IMR-90 (cell line): ENCODE results near the gene SLC22A5. TPM values are rescaled to one million over a fixed set of nuclear protein-coding genes. Genes with fewer than 3 reads are reported as not detected.
A peak's percentile ranks its signal among the peaks of the same experiment; 100 is the strongest.

Source experiments
- ATAC-seq: fragments of 200-7000 bp; cut with Tn5 transposase; 2 replicates; pipeline ENCODE4 v1.9.1; 2020; ENCODE audit warnings: low read depth, mild to moderate bottlenecking, moderate library complexity
- BruUV-seq: library from RNA; stranded (reverse); fragments of 400-500 nt; replicated peaks from 2 replicates; lab custom pipeline; 2021; lab: Mats Ljungman, UMichigan
- CTCF ChIA-PET: fragments of 300-600 bp; formaldehyde crosslinking; extraction: SDS; loops from one replicate; lab custom pipeline; 2021; ENCODE audit warnings: antibody characterized with exemption; lab: Yijun Ruan, JAX
- POLR2A ChIA-PET: fragments of 300-600 bp; sonication (Branson Sonifier 250); formaldehyde crosslinking; loops from one replicate; lab custom pipeline; 2022; ENCODE audit warnings: antibody characterized with exemption; ENCODE audit not compliant: unreplicated experiment; lab: Charles Lee
- DNase-seq: peaks from one replicate; pipeline ENCODE4 v3.0.0; 2013
- H2AFZ ChIP-seq: replicated peaks from 2 replicates; pipeline ENCODE3; 2013; ENCODE audit warnings: low read length, mild to moderate bottlenecking; ENCODE audit not compliant: poor library complexity
- H2AK5ac ChIP-seq: 2 replicates; pipeline ENCODE4 v1.6.1; 2013; ENCODE audit warnings: low read depth, low read length, inconsistent platforms
- H2AK9ac ChIP-seq: replicated peaks from 2 replicates; pipeline ENCODE3; 2013; ENCODE audit warnings: mild to moderate bottlenecking, low read depth, low read length, moderate library complexity; ENCODE audit not compliant: poor library complexity
- H2BK120ac ChIP-seq: 2 replicates; pipeline ENCODE4 v1.6.1; 2013; ENCODE audit warnings: low read depth, low read length, inconsistent platforms
- H2BK15ac ChIP-seq: 3 replicates; pipeline ENCODE4 v1.6.1; 2013; ENCODE audit warnings: low read depth, low read length, inconsistent platforms
- H2BK20ac ChIP-seq: 2 replicates; pipeline ENCODE4 v1.6.1; 2013; ENCODE audit warnings: low read depth, mild to moderate bottlenecking, inconsistent platforms, low read length, moderate library complexity
- H2BK5ac ChIP-seq: 2 replicates; pipeline ENCODE4 v1.6.1; 2013; ENCODE audit warnings: mild to moderate bottlenecking, low read depth, low read length, inconsistent platforms; ENCODE audit not compliant: poor library complexity, severe bottlenecking
- H3K14ac ChIP-seq: replicated peaks from 2 replicates; pipeline ENCODE4 v1.6.1; 2013; ENCODE audit warnings: low read depth, low read length, inconsistent platforms
- H3K18ac ChIP-seq: 2 replicates; pipeline ENCODE4 v1.6.1; 2013; ENCODE audit warnings: low read depth, low read length, control low read depth
- H3K23ac ChIP-seq: 2 replicates; pipeline ENCODE4 v1.6.1; 2013; ENCODE audit warnings: low read depth, low read length, inconsistent platforms
- H3K27ac ChIP-seq: 2 replicates; pipeline ENCODE4 v1.5.1; 2013; ENCODE audit warnings: mild to moderate bottlenecking, control low read depth, low read length; ENCODE audit not compliant: insufficient read depth
- H3K27me3 ChIP-seq: 2 replicates; pipeline ENCODE4 v1.6.1; 2013; ENCODE audit warnings: low read length; ENCODE audit not compliant: control insufficient read depth, insufficient read depth
- H3K36me3 ChIP-seq: 2 replicates; pipeline ENCODE4 v1.6.1; 2013; ENCODE audit warnings: low read length, mixed read lengths; ENCODE audit not compliant: control insufficient read depth, insufficient read depth
- H3K4ac ChIP-seq: 2 replicates; pipeline ENCODE4 v1.6.1; 2013; ENCODE audit warnings: low read depth, low read length, inconsistent platforms
- H3K4me1 ChIP-seq: 2 replicates; pipeline ENCODE4 v1.6.1; 2013; ENCODE audit warnings: low read length, mixed read lengths; ENCODE audit not compliant: control insufficient read depth, insufficient read depth
- H3K4me2 ChIP-seq: 2 replicates; pipeline ENCODE4 v1.6.1; 2013; ENCODE audit warnings: low read depth, mild to moderate bottlenecking, control low read depth, low read length, moderate library complexity
- H3K4me3 ChIP-seq: 2 replicates; pipeline ENCODE4 v1.5.1; 2013; ENCODE audit warnings: low read depth, mild to moderate bottlenecking, control low read depth, low read length, moderate library complexity; ENCODE audit not compliant: insufficient read depth
- H3K56ac ChIP-seq: 2 replicates; pipeline ENCODE4 v1.6.1; 2013; ENCODE audit warnings: low read length, inconsistent platforms; ENCODE audit not compliant: insufficient read depth; ENCODE audit errors: extremely low read depth
- H3K79me1 ChIP-seq, 2 experiments: 2 replicates each; pipeline ENCODE4 v1.6.1; 2013; ENCODE audit warnings: low read length in 2 of 2, inconsistent platforms in 1 of 2, low read depth in 1 of 2
- H3K9ac ChIP-seq: 2 replicates; pipeline ENCODE4 v1.6.1; 2013; ENCODE audit warnings: low read depth, low read length, control low read depth
- H3K9me1 ChIP-seq: 2 replicates; pipeline ENCODE4 v1.6.1; 2013; ENCODE audit warnings: low read length, inconsistent platforms; ENCODE audit not compliant: insufficient read depth
- H3K9me3 ChIP-seq: 2 replicates; pipeline ENCODE4 v1.6.1; 2013; ENCODE audit warnings: low read length; ENCODE audit not compliant: control insufficient read depth, insufficient read depth
- H4K20me1 ChIP-seq: 2 replicates; pipeline ENCODE4 v1.6.1; 2013; ENCODE audit warnings: low read length, inconsistent platforms; ENCODE audit not compliant: insufficient read depth
- H4K5ac ChIP-seq: 2 replicates; pipeline ENCODE4 v1.6.1; 2013; ENCODE audit warnings: mild to moderate bottlenecking, low read depth, low read length, control low read depth
- H4K8ac ChIP-seq, 2 experiments: 2 replicates each; pipeline ENCODE4 v1.6.1; 2013; ENCODE audit warnings: low read depth in 2 of 2, low read length in 2 of 2, control low read depth in 1 of 2, inconsistent platforms in 1 of 2
- H4K91ac ChIP-seq: 2 replicates; pipeline ENCODE4 v1.6.1; 2013; ENCODE audit warnings: low read depth, low read length, inconsistent platforms; ENCODE audit not compliant: insufficient read depth
- ELK1 ChIP-seq: fragments of 150-350 bp; IDR thresholded peaks from 2 replicates; pipeline ENCODE4 v1.6.1; 2016; ENCODE audit warnings: low read depth, mild to moderate bottlenecking, low read length, moderate library complexity, borderline replicate concordance
- USF2 ChIP-seq: fragments of 150-350 bp; IDR thresholded peaks from 2 replicates; pipeline ENCODE4 v1.6.1; 2017; ENCODE audit warnings: mild to moderate bottlenecking, antibody characterized with exemption, low read length, low read depth
- WGBS, 2 experiments: methylation state at CpG; one replicate each; pipeline versions ENCODE4 v1.1.5 to v1.1.7; 2013; ENCODE audit warnings: missing lambda C conversion rate in 2 of 2; ENCODE audit not compliant: insufficient read length in 1 of 2; ENCODE audit errors: extremely low coverage in 2 of 2; 5-methylcytosine and 5-hydroxymethylcytosine counted together
- dilution Hi-C: fragments of 300-500 bp; cut with HindIII; formaldehyde crosslinking; loops from one replicate; pipeline ENCODE4 v1.14.3; 2018; ENCODE audit warnings: low sequenced_read_pairs; ENCODE audit not compliant: unreplicated experiment
- in situ Hi-C: fragments of 300-500 bp; cut with MboI; formaldehyde crosslinking; loops from 3 replicates; pipeline ENCODE4 v1.14.3; 2019; ENCODE audit warnings: low sequenced_read_pairs, inconsistent platforms, mixed read lengths
- intact Hi-C: fragments of 100-400 bp; cut with micrococcal nuclease; formaldehyde crosslinking; loops from 2 replicates; pipeline ENCODE4 v1.10.0; 2022
- microRNA-seq, 2 experiments: library from miRNA; stranded (forward) in 1 of 2; unstranded in 1 of 2; fragments of 10-50 nt in 1 of 2; fragments of <30 nt in 1 of 2; gene quantifications in 1 of 2; microRNA quantifications in 1 of 2; one replicate each; pipeline versions ENCODE3 to v1.1.0; 2013 to 2020; ENCODE audit not compliant: insufficient read depth in 1 of 2, insufficient read length in 1 of 2, unreplicated experiment in 1 of 2
- polyA plus RNA-seq, 3 experiments: library from polyadenylated mRNA; depleted of rRNA; stranded (reverse); fragments of >200 nt; gene quantifications; 2 replicates each; pipeline ENCODE4 v1.2.3, GENCODE V29; 2012; ENCODE audit warnings: low replicate concordance in 1 of 3
- small RNA-seq, 5 experiments: library from RNA; depleted of rRNA; stranded (forward); fragments of <200 nt; gene quantifications; one replicate each; pipeline ENCODE3, GENCODE V24; 2012
- total RNA-seq: library from RNA; depleted of rRNA; stranded (reverse); fragments of >200 nt; gene quantifications from 2 replicates; pipeline ENCODE4 v1.2.3, GENCODE V29; 2012; rRNA removed

SLC22A5 gene
- total and polyA plus RNA-seq, 2 of the 4 experiments (the other 2 are of a cell fraction): 6.1 to 7.1 TPM

- no peak overlapping the region for H3K23ac ChIP-seq
- H2BK5ac ChIP-seq: no peak overlapping the region
- no peak for ATAC-seq
- 100% methylated on average over 2 of the region's 7 CpGs; no CpG with 5 or more reads in 1 of the 2 experiments for WGBS, 2 experiments
- DNase-seq: no peak
- H3K9me3 ChIP-seq: no peaks in the 10 kb centered on the region
- no peak overlapping the region for H4K8ac ChIP-seq
- dilution Hi-C loops (no loop called here), intact Hi-C loops (no loop called here), in situ Hi-C loops (no loop called here)
- H4K20me1 ChIP-seq: no peaks in the 10 kb centered on the region
- H3K9me1 ChIP-seq: peaks cover 13% of the 10 kb centered on the region
- no peaks in the 10 kb centered on the region for H3K27me3 ChIP-seq
- H3K4me2 ChIP-seq: no peak overlapping the region
- H3K9ac ChIP-seq: no peak overlapping the region
- peaks cover 15 to 32% of the 10 kb centered on the region in 2 experiments; a peak in 3 of 4 replicates for H3K79me1 ChIP-seq
- H3K56ac ChIP-seq: no peak overlapping the region
- H2BK120ac ChIP-seq: no peak overlapping the region
- no peak overlapping the region for H3K4ac ChIP-seq
- no TSS peak for BruUV-seq
- no peak overlapping the region for H4K5ac ChIP-seq
- peak overlapping the region; percentile 80 for H2AK5ac ChIP-seq
- H3K4me3 ChIP-seq: no peak overlapping the region
- H3K27ac ChIP-seq: no peak overlapping the region
- no peaks in the 10 kb centered on the region for H3K36me3 ChIP-seq
- no peak overlapping the region for H3K14ac ChIP-seq
- H4K91ac ChIP-seq: no peak overlapping the region
- H3K4me1 ChIP-seq: peaks cover 8% of the 10 kb centered on the region
- no peak overlapping the region for H2BK20ac ChIP-seq
- H2AK9ac ChIP-seq: no peak overlapping the region
- peak overlapping the region; percentile 25 for H2AFZ ChIP-seq
- CTCF ChIA-PET: no interaction called here
- no peak for TF ChIP-seq ELK1
- TF ChIP-seq USF2: no peak
- POLR2A ChIA-PET: no interaction called here
- no peak overlapping the region for H3K18ac ChIP-seq
- H2BK15ac ChIP-seq: no peak overlapping the region
Measured at GRCh38 chr5:132444061-132444460, 74.6 kb downstream of the SLC22A5 start.

Small RNA genes within 50 kb of the gene (microRNA-seq; reads per million reads assigned to microRNA genes)
- gene MIR3936: 0 reads per million in 2 experiments

Small RNA genes within 50 kb of the gene (small RNA-seq; reads per million reads assigned to genes)
- 0 to 1.1 (median 0) reads per million in 5 experiments for gene MIR3936

Other genes starting within 250 kb of the SLC22A5 start
- 190 and 225 TPM in 2 replicates for gene P4HA2, start 141.9 kb upstream of the SLC22A5 start, total RNA-seq
- gene P4HA2, start 141.9 kb upstream of the SLC22A5 start, polyA plus RNA-seq (2012; rRNA removed): 184 and 186 TPM in 2 replicates
- gene PDLIM4, start 112.0 kb upstream of the SLC22A5 start, total RNA-seq: 61.1 and 97.5 TPM in 2 replicates
- gene PDLIM4, start 112.0 kb upstream of the SLC22A5 start, polyA plus RNA-seq (2012; rRNA removed): 214 and 225 TPM in 2 replicates
- gene SLC22A4, start 75.3 kb upstream of the SLC22A5 start, total RNA-seq: 2.8 and 3.2 TPM in 2 replicates
- gene SLC22A4, start 75.3 kb upstream of the SLC22A5 start, polyA plus RNA-seq (2012; rRNA removed): 2.5 and 2.6 TPM in 2 replicates
- 6.9 and 11.1 TPM in 2 replicates for gene IRF1, start 121.1 kb downstream of the SLC22A5 start, total RNA-seq
- gene IRF1, start 121.1 kb downstream of the SLC22A5 start, polyA plus RNA-seq (2012; rRNA removed): 16.5 and 18.9 TPM in 2 replicates
- gene IL5, start 173.8 kb downstream of the SLC22A5 start, total RNA-seq: not detected in 2 replicates
- gene IL5, start 173.8 kb downstream of the SLC22A5 start, polyA plus RNA-seq (2012; rRNA removed): not detected in 2 replicates
- 5.2 and 13.3 TPM in 2 replicates for gene RAD50, start 187.3 kb downstream of the SLC22A5 start, total RNA-seq
- gene RAD50, start 187.3 kb downstream of the SLC22A5 start, polyA plus RNA-seq (2012; rRNA removed): 6.2 and 7.2 TPM in 2 replicates